Stimulated activated CD4-positive, alpha-beta T cell treated with anti-CD3 and anti-CD28 coated beads, TNF-alpha, amount 100 ng/mL, for 24 hours (primary cell): Measurements from ENCODE around the gene ATP2C2.
"Not testable (repeated sequence)": the region's sequence is repeated elsewhere in the genome, so short reads cannot be mapped to it uniquely, and the experiment has no call there.

Experiments
- DNase-seq, 3 experiments: peaks; one replicate each; pipeline ENCODE4 v3.0.0-alpha.2; 2020; ENCODE audit warnings: low read depth in 3 of 3

ATP2C2 gene

GRCh38 chr16:84420556-84420955, 52.2 kb downstream of the ATP2C2 start:
- not testable (repeated sequence) for DNase-seq

- no peak for DNase-seq
These were observed 53.0 kb downstream of the ATP2C2 start for GRCh38 chr16:84421081-84421937.

DNA sequence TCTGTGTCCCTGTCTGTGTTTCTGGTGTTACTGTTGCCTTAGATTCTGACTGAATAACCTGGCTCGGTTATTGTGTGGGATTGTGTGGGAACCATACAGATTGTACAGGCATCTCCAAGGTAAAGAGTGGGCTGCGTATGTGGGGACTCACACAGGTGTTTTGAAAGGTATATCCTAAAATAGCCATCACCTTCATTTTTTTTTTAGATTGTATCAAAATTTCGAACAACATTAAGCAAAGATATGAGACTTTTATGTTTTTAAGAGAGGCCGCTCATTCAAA, 53.5 kb downstream of the ATP2C2 start:
- no peak for DNase-seq

GRCh38 chr16:84423416-84423837, 55.1 kb downstream of the ATP2C2 start:
- no peak for DNase-seq

GRCh38 chr16:84425696-84426095, 57.4 kb downstream of the ATP2C2 start:
- DNase-seq, result no peak

DNA sequence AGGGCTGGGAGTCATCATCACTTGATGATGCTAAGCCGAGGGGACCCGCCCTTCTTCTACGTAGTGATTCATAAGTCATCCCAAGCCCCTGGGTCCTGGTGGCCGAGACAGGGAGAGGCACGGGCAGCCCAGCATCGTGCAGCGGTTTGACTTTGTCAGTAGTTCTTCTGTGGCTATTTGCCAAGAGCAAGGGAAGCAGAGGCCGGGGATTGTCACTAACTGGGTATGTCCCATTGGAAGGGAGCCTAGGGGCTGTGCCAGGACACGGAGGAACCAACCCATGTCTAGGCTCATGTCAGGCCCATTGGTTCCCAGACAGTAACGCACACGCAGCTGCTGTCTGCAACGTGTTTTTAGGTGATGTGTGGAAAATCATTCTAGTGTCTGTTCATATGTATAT, 58.5 kb downstream of the ATP2C2 start:
- DNase-seq, result no peak

DNA sequence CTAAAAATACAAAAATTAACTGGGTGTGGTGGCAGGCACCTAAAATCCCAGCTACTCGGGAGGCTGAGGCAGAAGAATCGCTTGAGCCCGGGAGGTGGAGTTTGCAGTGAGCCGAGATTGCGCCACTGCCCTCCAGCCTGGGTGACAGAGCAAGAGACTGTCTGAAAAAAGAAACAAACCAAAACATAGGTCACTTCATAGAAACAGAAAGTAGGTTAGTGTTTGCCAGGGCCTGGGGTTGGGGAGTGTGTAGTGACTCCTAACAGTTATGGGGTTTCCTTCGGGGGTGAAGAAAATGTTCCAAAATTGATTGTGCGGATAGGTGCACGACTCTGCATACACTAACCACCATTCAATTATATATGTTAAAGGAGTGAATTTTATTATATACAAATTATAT, 59.2 kb downstream of the ATP2C2 start:
- no peak for DNase-seq

DNA sequence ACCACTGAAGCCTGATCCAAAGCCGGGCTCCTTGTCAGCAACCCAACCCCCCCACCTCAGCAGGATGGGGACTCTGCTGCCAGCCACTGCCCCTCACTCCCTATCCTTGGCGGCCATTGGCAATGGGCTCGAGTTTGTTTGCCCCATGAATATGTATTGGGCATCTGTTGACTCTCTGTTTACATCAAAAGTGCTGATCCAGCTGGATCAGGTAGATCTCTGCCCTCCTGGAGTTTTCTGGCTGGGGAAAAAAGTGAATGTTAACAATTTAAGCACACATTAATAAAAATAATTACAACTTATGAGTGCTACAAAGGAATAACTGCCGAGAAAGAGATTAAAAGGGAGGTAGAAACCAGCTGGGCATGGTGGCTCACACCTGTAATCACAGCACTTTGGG, 62.5 kb downstream of the ATP2C2 start:
- no peak for DNase-seq

DNA sequence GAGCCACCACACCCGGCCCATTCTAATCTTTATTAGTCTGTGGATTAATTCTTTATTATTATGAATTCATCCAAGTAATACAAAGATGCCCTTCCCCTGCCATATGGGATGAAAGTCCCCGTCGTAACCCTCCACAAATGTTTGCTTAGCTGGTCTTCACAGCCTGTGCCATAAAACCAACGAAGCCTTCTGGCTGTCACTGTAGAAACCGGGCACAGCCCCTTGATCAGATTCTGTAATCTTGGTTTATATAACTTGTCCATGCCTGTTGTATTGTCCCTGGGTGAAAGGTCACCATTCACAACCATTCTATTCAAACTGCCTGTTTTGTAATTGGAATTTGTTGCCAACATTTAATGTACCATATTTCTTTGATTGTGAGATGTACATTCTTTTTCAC, 66.5 kb downstream of the ATP2C2 start:
- DNase-seq, result no peak

- DNase-seq, result no peak
These were observed 67.9 kb downstream of the ATP2C2 start for GRCh38 chr16:84436196-84436595.

GRCh38 chr16:84438971-84439696, 70.8 kb downstream of the ATP2C2 start:
- DNase-seq, result no peak

- no peak for DNase-seq
These were observed 74.2 kb downstream of the ATP2C2 start for GRCh38 chr16:84442416-84443145.

GRCh38 chr16:84443166-84443802, 74.9 kb downstream of the ATP2C2 start:
- no peak for DNase-seq

DNA sequence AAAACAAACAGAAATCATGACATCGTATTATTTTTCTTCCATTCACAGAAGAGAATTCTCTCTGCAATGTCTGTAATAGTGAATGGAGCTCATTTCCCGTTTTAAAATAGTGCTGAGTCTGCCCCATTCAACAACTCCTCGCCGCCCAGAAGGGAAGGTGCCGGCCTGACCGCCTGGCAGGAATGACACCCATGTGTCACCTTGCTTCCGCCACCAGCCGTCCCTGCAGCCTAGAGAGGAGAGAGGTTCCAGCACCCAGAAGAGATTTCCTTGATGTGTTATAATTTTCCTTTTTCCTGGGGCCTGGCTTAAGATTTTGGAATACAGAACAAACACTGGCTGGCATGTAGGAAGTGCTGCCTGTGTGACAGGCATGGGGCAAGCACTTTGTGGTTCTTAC, 76.1 kb downstream of the ATP2C2 start:
- no peak for DNase-seq

DNA sequence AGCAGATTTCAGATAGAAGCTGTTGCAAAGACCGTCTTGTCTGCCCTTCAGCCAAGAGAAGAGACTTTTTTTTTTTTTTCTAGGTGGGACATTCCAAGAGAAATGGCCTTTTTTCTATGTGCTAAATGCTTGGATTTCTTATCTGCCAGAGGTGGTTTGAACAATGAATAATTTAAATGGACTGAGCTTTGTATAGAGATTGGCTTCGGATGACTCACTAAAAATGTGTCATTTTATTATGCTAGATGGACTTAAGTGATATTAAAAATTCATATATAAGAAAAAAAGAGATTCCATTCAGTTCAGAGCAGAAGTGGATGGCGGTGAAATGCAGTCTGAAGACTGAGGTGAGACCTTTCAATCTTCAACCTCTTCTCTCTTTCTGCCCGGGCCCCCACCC, 77.7 kb downstream of the ATP2C2 start:
- no peak for DNase-seq

GRCh38 chr16:84446596-84447392, 78.5 kb downstream of the ATP2C2 start:
- DNase-seq, result no peak

DNA sequence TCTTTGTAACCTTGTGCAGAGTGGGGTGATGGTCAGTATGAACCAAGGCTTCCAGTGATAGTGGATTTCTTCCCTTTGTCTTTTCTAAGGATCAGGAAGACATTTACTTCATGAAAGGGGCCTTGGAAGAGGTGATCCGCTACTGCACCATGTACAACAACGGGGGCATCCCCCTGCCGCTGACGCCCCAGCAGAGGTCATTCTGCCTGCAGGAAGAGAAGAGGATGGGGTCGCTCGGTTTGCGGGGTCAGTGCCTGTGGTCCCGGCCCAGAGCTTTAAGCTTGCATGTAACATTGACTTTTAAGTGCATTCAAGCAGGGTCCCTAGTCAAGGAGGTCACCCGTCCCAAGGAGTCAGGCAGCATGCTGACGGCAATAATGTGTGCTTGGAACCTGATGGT, 80.1 kb downstream of the ATP2C2 start:
- DNase-seq, result no peak

- no peak for DNase-seq
These were observed 81.1 kb downstream of the ATP2C2 start for GRCh38 chr16:84449156-84450140.

DNA sequence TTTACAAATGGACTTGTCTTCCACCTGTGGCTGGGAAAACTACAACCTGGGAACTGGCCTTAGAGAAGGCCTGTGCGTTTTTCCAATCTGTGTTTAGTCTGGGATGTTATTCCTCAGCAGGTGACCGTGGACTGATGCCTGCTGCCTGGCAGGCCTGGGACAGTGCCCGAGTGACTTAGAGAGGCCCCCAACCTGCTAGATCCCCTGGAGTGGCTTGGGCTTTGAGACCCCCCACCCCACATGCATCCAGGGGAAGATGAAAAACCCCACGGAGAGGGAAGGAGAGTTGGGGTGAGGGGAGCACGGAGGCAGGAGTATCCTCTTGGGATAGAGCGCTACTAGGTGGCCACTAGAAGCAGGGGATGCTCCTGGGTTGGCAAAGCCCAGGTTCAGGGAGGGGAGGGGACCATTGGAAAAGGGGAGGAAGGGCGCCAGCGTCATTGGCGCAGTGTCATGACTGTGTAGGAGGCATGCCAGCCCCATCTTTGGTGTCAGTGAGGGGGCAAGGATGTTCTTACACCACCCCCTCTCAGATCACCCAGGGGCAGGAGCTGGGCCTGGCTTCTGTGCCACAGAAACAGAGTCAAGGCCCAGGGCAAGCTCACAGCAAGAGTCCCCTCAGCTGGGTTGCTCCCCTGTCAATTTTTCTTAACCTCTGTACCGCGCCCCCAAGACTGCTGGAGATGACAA, 82.0 kb downstream of the ATP2C2 start:
- DNase-seq, result no peak
